ENCODE results near the gene DNAJA1.
"Not testable (repeated sequence)": the region's sequence is repeated elsewhere in the genome, so short reads cannot be mapped to it uniquely, and the experiment has no call there.

Gene DNAJA1

DNA sequence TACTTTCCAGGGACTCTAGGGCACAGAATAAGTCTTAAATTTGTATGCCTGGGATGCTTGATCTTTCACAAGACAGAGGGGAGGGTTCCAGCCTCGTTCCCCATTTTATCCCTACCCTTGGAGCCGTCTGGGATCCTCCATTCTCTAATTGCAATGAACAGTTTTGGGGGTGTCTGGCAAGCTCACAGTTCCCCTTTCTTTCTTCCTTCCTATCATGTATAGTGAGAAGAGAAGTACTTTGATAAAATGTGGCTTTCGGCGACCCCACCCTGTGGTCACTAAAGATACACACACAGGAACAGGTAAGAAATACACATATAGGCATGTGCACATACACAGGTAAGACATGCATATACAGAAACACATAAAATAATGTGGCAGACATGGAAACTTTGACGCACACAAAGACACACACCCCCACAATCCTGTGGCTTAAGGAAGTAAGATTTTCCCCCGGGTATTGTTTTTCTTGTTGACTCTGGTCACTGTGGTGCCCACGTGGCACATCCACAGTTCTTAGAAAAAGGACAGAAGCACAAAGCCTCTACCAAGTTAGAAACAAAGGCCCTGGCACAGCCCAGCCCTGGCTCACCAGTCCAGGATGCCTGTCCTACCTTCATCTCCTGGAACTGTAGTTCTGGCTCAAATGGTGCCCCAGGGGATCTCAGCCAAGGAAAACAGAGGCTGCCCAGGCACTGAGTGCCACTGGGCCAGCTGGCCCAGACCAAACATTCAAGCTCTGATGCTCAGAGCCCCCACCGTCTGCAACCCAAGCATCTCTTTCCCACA, 57.7 kb downstream of the DNAJA1 start:
- DNase-seq = peak; percentile 4

DNA sequence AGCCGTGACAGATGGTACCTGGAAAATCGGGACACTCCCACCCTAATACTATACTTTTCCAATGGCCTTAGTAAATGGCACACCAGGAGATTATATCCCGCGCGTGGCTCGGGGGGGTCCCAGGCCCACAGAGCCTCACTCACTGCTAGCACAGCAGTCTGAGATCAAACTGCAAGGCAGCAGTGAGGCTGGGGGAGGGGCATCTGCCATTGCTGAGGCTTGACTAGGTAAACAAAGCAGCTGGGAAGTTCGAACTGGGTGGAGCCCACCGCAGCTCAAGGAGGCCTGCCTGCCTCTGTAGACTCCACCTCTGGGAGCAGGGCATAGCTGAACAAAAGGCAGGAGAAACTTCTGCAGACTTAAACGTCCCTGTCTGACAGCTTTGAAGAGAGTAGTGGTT, 60.6 kb downstream of the DNAJA1 start:
- DNase-seq = not testable (repeated sequence)

Data from CD4-positive, alpha-beta T cell treated with Interleukin-4 for 4 hours (primary cell).